ENCODE data around the gene PCDH12. TPM values are rescaled to one million over a fixed set of nuclear protein-coding genes. Genes with fewer than 3 reads are reported as not detected.
"Not testable (repeated sequence)": the region's sequence is repeated elsewhere in the genome, so short reads cannot be mapped to it uniquely, and the experiment has no call there.

Gene PCDH12
- total RNA-seq, 1 donor from 2014 or later = 3.2 TPM

DNA sequence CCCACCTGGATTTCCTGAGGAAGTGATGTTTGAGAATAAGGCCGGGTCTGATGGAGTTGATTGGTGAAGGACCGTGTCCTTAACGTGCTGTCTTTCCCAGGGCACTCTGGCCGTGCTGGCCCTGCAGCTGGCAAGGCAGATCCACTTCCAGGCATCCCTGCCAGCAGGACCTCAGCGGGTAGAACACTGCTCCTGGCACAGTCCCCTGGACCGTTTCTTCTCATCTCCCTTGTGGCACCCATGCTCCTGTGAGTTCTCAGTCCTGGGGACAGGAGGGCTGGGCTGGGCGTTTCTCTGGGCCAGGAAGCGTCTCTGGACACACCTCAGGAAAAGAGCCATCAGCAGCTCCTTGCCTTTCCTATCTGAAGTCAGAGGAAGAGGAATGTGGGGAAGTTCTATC lies 30.0 kb downstream of the PCDH12 start:
- Histone ChIP-seq H3K9me3 (no peaks in the 10 kb centered on the region), H3K4me3 (no peak overlapping the region), H3K27me3 (no peaks in the 10 kb centered on the region), H3K27ac (no peak overlapping the region), H3K36me3 (peaks cover 0 to 61% of the 10 kb centered on the region in 2 donors), H3K4me1 (peaks cover 23% of the 10 kb centered on the region)
- intact Hi-C loops (cut with DNase I) = no loop called here
- TF ChIP-seq POLR2AphosphoS5 (IDR thresholded peaks at IDR 0.05; ENCODE audit: insufficient read depth in 1 of 2, low read depth in 1 of 2) (no peak), POLR2A (IDR thresholded peaks at IDR 0.05) (no peak)
- TF ChIP-seq, protein P1, sequence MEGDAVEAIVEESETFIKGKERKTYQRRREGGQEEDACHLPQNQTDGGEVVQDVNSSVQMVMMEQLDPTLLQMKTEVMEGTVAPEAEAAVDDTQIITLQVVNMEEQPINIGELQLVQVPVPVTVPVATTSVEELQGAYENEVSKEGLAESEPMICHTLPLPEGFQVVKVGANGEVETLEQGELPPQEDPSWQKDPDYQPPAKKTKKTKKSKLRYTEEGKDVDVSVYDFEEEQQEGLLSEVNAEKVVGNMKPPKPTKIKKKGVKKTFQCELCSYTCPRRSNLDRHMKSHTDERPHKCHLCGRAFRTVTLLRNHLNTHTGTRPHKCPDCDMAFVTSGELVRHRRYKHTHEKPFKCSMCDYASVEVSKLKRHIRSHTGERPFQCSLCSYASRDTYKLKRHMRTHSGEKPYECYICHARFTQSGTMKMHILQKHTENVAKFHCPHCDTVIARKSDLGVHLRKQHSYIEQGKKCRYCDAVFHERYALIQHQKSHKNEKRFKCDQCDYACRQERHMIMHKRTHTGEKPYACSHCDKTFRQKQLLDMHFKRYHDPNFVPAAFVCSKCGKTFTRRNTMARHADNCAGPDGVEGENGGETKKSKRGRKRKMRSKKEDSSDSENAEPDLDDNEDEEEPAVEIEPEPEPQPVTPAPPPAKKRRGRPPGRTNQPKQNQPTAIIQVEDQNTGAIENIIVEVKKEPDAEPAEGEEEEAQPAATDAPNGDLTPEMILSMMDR (IDR thresholded peaks at IDR 0.05) = no peak
- DNase-seq (ENCODE audit: extremely low spot score in 2 of 2) = no peak

- H3K4me3 ChIP-seq = no peak overlapping the region
- TF ChIP-seq POLR2AphosphoS5 (IDR thresholded peaks at IDR 0.05; ENCODE audit: insufficient read depth in 1 of 2, low read depth in 1 of 2) = no peak
- TF ChIP-seq, protein P1 (IDR thresholded peaks at IDR 0.05) = no peak
- no peak for TF ChIP-seq POLR2A (IDR thresholded peaks at IDR 0.05)
- H3K27ac ChIP-seq = no peak overlapping the region
- H3K4me1 ChIP-seq = peaks cover 32% of the 10 kb centered on the region
- no peaks in the 10 kb centered on the region for H3K9me3 ChIP-seq
- intact Hi-C loops (cut with DNase I) = no loop called here
- no peaks in the 10 kb centered on the region for H3K27me3 ChIP-seq
- H3K36me3 ChIP-seq = peaks cover 0 to 59% of the 10 kb centered on the region in 2 donors
- no peak for DNase-seq (ENCODE audit: extremely low spot score in 2 of 2)
Measured at GRCh38 chr5:141926434-141926833, 31.6 kb downstream of the PCDH12 start.

DNA sequence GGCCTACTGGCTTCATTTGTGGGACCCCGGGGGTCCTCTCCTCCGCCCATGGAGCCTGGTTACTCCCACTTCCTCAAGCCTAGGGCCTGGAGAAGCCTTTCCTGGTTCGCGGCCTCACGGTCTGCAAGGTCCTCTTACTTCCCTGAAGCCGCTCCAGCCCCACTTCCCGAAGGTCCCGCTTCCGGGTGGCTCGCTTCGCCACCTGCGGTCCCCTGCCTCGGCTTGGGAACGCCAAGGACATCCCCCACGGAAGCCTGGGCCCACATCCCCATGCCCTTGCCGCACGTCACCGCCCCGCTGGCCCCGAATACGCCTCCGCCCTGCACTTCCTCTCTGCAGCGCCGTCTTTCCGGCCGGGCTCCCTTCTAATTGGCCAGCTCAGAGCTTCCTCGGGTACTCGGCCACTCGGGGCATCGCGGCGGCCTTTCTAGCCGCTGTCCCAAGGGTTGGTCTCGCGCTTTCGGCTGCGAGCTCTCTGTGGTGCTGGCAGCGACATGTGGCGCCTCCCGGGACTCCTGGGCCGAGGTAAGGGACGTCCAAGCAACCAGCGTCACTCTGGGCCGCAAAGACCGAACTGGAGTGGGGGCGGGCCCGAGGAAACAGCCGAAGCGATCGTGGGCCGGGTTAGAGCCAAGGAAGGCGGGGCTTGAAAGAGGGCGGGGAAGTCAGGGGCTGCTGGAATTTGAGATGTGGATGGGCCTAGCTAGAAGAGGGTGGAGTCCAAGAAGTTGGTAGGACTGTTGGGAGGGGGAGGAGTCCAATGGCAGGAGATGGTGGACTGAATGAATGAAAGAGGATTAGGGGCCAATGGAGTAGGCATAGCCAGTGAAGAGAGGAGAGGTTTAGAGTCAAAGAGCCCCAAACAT lies 34.3 kb downstream of the PCDH12 start, which contains the start of gene DELE1:
TSS of gene DELE1 (plus strand) at position 424 of the 866 bp plus-strand sequence. CDS start at position 495, 71 bp downstream.
- H3K27me3 ChIP-seq = no peaks in the 10 kb centered on the region
- H3K27ac ChIP-seq = peak within 1 kb of the TSS; percentile 95
- H3K9me3 ChIP-seq = no peaks in the 10 kb centered on the region
- peaks cover 0 to 31% of the 10 kb centered on the region in 2 donors for H3K36me3 ChIP-seq
- intact Hi-C loops (cut with DNase I) = loop anchor here (5.0 kb wide), 1 partner anchor 46 kb away; the partner anchor contains the start of gene PCDH1
- peak within 1 kb of the TSS; percentile 64 to 69 for H3K4me3 ChIP-seq
- H3K4me1 ChIP-seq = peaks cover 32% of the 10 kb centered on the region
- TF ChIP-seq, protein P1 (IDR thresholded peaks at IDR 0.05) = no peak
- TF ChIP-seq POLR2AphosphoS5 (IDR thresholded peaks at IDR 0.05; ENCODE audit: insufficient read depth in 1 of 2, low read depth in 1 of 2) (peak; percentile 81 to 98), POLR2A (IDR thresholded peaks at IDR 0.05) (peak in 1 of 2 donors; percentile 62)
- DNase-seq (ENCODE audit: extremely low spot score in 2 of 2) = peak in 1 of 2 donors; percentile 95

DNA sequence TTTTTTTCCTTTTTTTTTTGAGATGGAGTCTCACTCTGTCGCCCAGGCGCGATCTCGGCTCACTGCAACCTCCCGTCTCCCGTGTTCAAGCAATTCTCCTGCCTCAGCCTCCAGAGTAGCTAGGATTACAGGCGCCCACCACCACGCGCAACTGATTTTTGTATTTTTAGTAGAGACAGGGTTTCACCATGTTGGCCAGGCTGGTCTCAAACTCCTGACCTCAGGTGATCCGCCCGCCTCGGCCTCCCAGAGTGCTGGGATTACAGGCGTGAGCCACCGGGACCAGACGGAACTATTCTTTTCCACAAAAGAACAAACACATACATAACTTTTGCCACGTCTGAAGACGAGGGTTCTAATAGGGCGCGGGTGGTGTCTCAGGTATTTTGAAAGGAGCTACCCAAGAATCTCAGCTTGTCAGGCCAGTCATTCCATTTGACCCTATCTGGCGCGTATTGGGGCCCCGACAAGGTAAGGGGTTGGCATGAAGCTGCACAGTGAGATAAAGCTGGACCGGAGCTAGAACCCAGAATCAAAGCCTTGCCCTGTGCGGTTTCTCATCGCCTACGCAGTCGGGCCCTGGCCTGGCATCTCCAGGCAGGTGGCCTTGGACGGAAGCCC lies 35.1 kb downstream of the PCDH12 start:
- not testable (repeated sequence) for H3K9me3 ChIP-seq; DNase-seq (ENCODE audit: extremely low spot score in 2 of 2); H3K27me3 ChIP-seq
- Histone ChIP-seq H3K4me3 (peak overlapping the region; percentile 64 to 69), H3K27ac (peak overlapping the region; percentile 95), H3K4me1 (peaks cover 32% of the 10 kb centered on the region), H3K36me3 (peaks cover 0 to 24% of the 10 kb centered on the region in 2 donors)
- intact Hi-C loops (cut with DNase I) = loop anchor here (5.0 kb wide), 1 partner anchor 46 kb away; the partner anchor contains the start of gene PCDH1

GRCh38 chr5:141920771-141921170 lies 37.2 kb downstream of the PCDH12 start:
- intact Hi-C loops (cut with DNase I) = loop anchor here (5.0 kb wide), 1 partner anchor 43 kb away; the partner anchor contains the start of gene PCDH1
- DNase-seq (ENCODE audit: extremely low spot score in 2 of 2) = no peak
- no peak for TF ChIP-seq POLR2AphosphoS5 (IDR thresholded peaks at IDR 0.05; ENCODE audit: insufficient read depth in 1 of 2, low read depth in 1 of 2)
- TF ChIP-seq POLR2A (IDR thresholded peaks at IDR 0.05) = no peak
- TF ChIP-seq, protein P1 (IDR thresholded peaks at IDR 0.05) = no peak
- Histone ChIP-seq H3K4me3 (no peak overlapping the region), H3K27me3 (no peaks in the 10 kb centered on the region), H3K4me1 (peaks cover 27% of the 10 kb centered on the region), H3K36me3 (peaks cover 0 to 7% of the 10 kb centered on the region in 2 donors), H3K9me3 (no peaks in the 10 kb centered on the region), H3K27ac (no peak overlapping the region)

Data from vagina (tissue), 2 donors.